Right atrium auricular region (tissue), 2 donors: Measurements from ENCODE around the gene HAPLN3. TPM values are rescaled to one million over a fixed set of nuclear protein-coding genes. Genes with fewer than 3 reads are reported as not detected.
A peak's percentile ranks its signal among the peaks of the same experiment; 100 is the strongest.

ENCODE experiments used
- DNase-seq: peaks from one replicate; pipeline ENCODE4 v3.0.0-alpha.2; 2019; ENCODE audit warnings: low spot score
- H3K27ac ChIP-seq, 2 donors: fragments of 200-600 bp; sonication (generic); 1 replicate in 1 of 2; 2 replicates in 1 of 2; pipeline ENCODE4 v1.5.1; 2016 to 2019
- H3K27me3 ChIP-seq, 2 donors: fragments of 200-600 bp; sonication (generic); one replicate each; pipeline versions ENCODE4 v1.5.1 to v1.6.0; 2017 to 2019
- H3K36me3 ChIP-seq: fragments of 200-600 bp; sonication (generic); one replicate; pipeline ENCODE4 v1.5.1; 2016
- H3K4me1 ChIP-seq, 2 donors: fragments of 200-600 bp; sonication (generic); one replicate each; pipeline versions ENCODE4 v1.5.1 to v1.6.0; 2017 to 2019
- H3K4me3 ChIP-seq, 2 donors: fragments of 200-600 bp; sonication (generic); 1 replicate in 1 of 2; 2 replicates in 1 of 2; pipeline ENCODE4 v1.5.1; 2017 to 2019; ENCODE audit warnings: mild to moderate bottlenecking in 1 of 2, moderate library complexity in 1 of 2
- H3K9me3 ChIP-seq, 2 donors: fragments of 200-600 bp; sonication (generic); one replicate each; pipeline ENCODE4 v1.5.1; 2019
- CTCF ChIP-seq, 2 donors: fragments of 200-600 bp; sonication (generic); IDR thresholded peaks; one replicate each; pipeline ENCODE4 v1.5.1; 2019; ENCODE audit warnings: antibody characterized with exemption in 2 of 2
- total RNA-seq, 2 donors: library from RNA; depleted of rRNA; stranded (reverse); fragments of >200 nt; gene quantifications; one replicate each; pipeline ENCODE4 v1.1.0, GENCODE V29; 2016

HAPLN3 gene
- total RNA-seq, 2 donors from 2014 or later = 3.2 to 3.6 TPM

GRCh38 chr15:88902846-88903245, 7.5 kb upstream of the HAPLN3 start:
- no peak for TF ChIP-seq CTCF (IDR thresholded peaks at IDR 0.05)
- Histone ChIP-seq H3K4me1 (peaks cover 0 to 60% of the 10 kb centered on the region in 2 donors), H3K36me3 (peaks cover 86% of the 10 kb centered on the region), H3K9me3 (no peaks in the 10 kb centered on the region), H3K4me3 (no peak overlapping the region), H3K27ac (peak overlapping the region in 1 of 2 donors; percentile 22), H3K27me3 (no peaks in the 10 kb centered on the region)
- DNase-seq = no peak

GRCh38 chr15:88902221-88902835, 7.0 kb upstream of the HAPLN3 start:
- Histone ChIP-seq H3K27ac (peak overlapping the region in 1 of 2 donors; percentile 22), H3K36me3 (peaks cover 80% of the 10 kb centered on the region), H3K9me3 (no peaks in the 10 kb centered on the region), H3K4me1 (peaks cover 0 to 60% of the 10 kb centered on the region in 2 donors), H3K27me3 (no peaks in the 10 kb centered on the region), H3K4me3 (no peak overlapping the region)
- no peak for TF ChIP-seq CTCF (IDR thresholded peaks at IDR 0.05)
- DNase-seq = no peak

GRCh38 chr15:88901508-88902220, 6.3 kb upstream of the HAPLN3 start:
- no peaks in the 10 kb centered on the region for H3K27me3 ChIP-seq
- H3K36me3 ChIP-seq = peaks cover 74% of the 10 kb centered on the region
- TF ChIP-seq CTCF (IDR thresholded peaks at IDR 0.05) = no peak
- H3K9me3 ChIP-seq = no peaks in the 10 kb centered on the region
- H3K4me1 ChIP-seq = peaks cover 0 to 60% of the 10 kb centered on the region in 2 donors
- H3K27ac ChIP-seq = peak overlapping the region in 1 of 2 donors; percentile 79
- no peak for DNase-seq
- no peak overlapping the region for H3K4me3 ChIP-seq

- no peaks in the 10 kb centered on the region for H3K9me3 ChIP-seq
- H3K4me1 ChIP-seq = peaks cover 0 to 66% of the 10 kb centered on the region in 2 donors
- DNase-seq = no peak
- no peak for TF ChIP-seq CTCF (IDR thresholded peaks at IDR 0.05)
- peak overlapping the region in 1 of 2 donors; percentile 79 for H3K27ac ChIP-seq
- peaks cover 68% of the 10 kb centered on the region for H3K36me3 ChIP-seq
- H3K27me3 ChIP-seq = no peaks in the 10 kb centered on the region
- no peak overlapping the region for H3K4me3 ChIP-seq
Measured at GRCh38 chr15:88900982-88901418, 5.7 kb upstream of the HAPLN3 start.

- H3K4me3 ChIP-seq = no peak overlapping the region
- H3K9me3 ChIP-seq = no peaks in the 10 kb centered on the region
- H3K27ac ChIP-seq = peak overlapping the region; percentile 35 to 79
- TF ChIP-seq CTCF (IDR thresholded peaks at IDR 0.05) = no peak
- H3K36me3 ChIP-seq = peaks cover 63% of the 10 kb centered on the region
- H3K27me3 ChIP-seq = no peaks in the 10 kb centered on the region
- DNase-seq = no peak
- H3K4me1 ChIP-seq = peaks cover 0 to 66% of the 10 kb centered on the region in 2 donors
Measured at GRCh38 chr15:88900309-88900981, 5.1 kb upstream of the HAPLN3 start.
